Esophagus muscularis mucosa (tissue), 4 donors: ENCODE measurements around the gene DDX5. TPM values are rescaled to one million over a fixed set of nuclear protein-coding genes. Genes with fewer than 3 reads are reported as not detected.
"Not testable (repeated sequence)": the region's sequence is repeated elsewhere in the genome, so short reads cannot be mapped to it uniquely, and the experiment has no call there.

Experiments
- DNase-seq: peaks from one replicate; pipeline ENCODE4 v3.0.0-alpha.2; 2017; ENCODE audit errors: extremely low spot score
- H3K27ac ChIP-seq, 4 donors: fragments of 200-600 bp; sonication (generic); replicated peaks in 1 of 4; 1 replicate in 3 of 4; 2 replicates in 1 of 4; pipeline ENCODE4 v1.5.1; 2016 to 2019; ENCODE audit warnings: mild to moderate bottlenecking in 1 of 4
- H3K27me3 ChIP-seq, 4 donors: fragments of 200-600 bp; sonication (generic); one replicate each; pipeline versions ENCODE4 v1.5.1 to v1.6.0; 2016 to 2019
- H3K36me3 ChIP-seq, 4 donors: fragments of 200-600 bp; sonication (generic); one replicate each; pipeline ENCODE4 v1.5.1; 2016 to 2019
- H3K4me1 ChIP-seq, 4 donors: fragments of 200-600 bp; sonication (generic); one replicate each; pipeline ENCODE4 v1.5.1; 2016 to 2019
- H3K4me3 ChIP-seq, 4 donors: fragments of 200-600 bp; sonication (generic); 1 replicate in 2 of 4; 2 replicates in 2 of 4; pipeline ENCODE4 v1.5.1; 2016 to 2019; ENCODE audit warnings: mild to moderate bottlenecking in 4 of 4, moderate library complexity in 1 of 4
- H3K9me3 ChIP-seq, 4 donors: fragments of 200-600 bp; sonication (generic); 1 replicate in 3 of 4; 2 replicates in 1 of 4; pipeline ENCODE4 v1.5.1; 2016 to 2019
- EP300 ChIP-seq: sonication (generic); formaldehyde crosslinking; IDR thresholded peaks from one replicate; pipeline ENCODE4 v1.6.1; 2017; ENCODE audit warnings: antibody characterized with exemption
- POLR2A ChIP-seq: fragments of 450-650 bp; IDR thresholded peaks from one replicate; pipeline ENCODE4 v1.6.1; 2017; ENCODE audit warnings: antibody characterized with exemption, moderate library complexity, mild to moderate bottlenecking, low read depth
- POLR2AphosphoS5 ChIP-seq, 2 donors: sonication (generic); formaldehyde crosslinking; IDR thresholded peaks; one replicate each; pipeline ENCODE4 v1.6.1; 2017; ENCODE audit warnings: antibody characterized with exemption in 2 of 2
- WGBS: methylation state at CpG from one replicate; pipeline ENCODE4 v1.1.5; 2018; 5-methylcytosine and 5-hydroxymethylcytosine counted together
- intact Hi-C: fragments of 100-400 bp; cut with DNase I; formaldehyde crosslinking; loops from one replicate; pipeline ENCODE4 v1.15.1; 2023
- total RNA-seq, 4 donors: library from RNA; depleted of rRNA; stranded (reverse); fragments of >200 nt; gene quantifications; one replicate each; pipeline versions ENCODE4 v1.1.0 to v1.2.1, GENCODE V29; 2016
- TF ChIP-seq, protein P1 (sequence below), 3 experiments: fragments of 200-600 bp in 2 of 3; fragments of 450-650 bp in 1 of 3; sonication (generic) in 2 of 3; IDR thresholded peaks; one replicate each; pipeline ENCODE4 v1.5.1; 2017 to 2019; ENCODE audit warnings: antibody characterized with exemption in 3 of 3, mild to moderate bottlenecking in 2 of 3, moderate library complexity in 1 of 3

Gene DDX5
- total RNA-seq, 4 donors from 2014 or later, result 422 to 728 (median 528) TPM

- no peak for DNase-seq
- Histone ChIP-seq H3K36me3 (no peaks in the 10 kb centered on the region), H3K27me3 (no peaks in the 10 kb centered on the region), H3K9me3 (no peaks in the 10 kb centered on the region), H3K27ac (no peak overlapping the region), H3K4me3 (no peak overlapping the region), H3K4me1 (no peaks in the 10 kb centered on the region)
- 77% methylated on average over 9 of the region's 9 CpGs for WGBS
- TF ChIP-seq EP300, result no peak
- no peak for TF ChIP-seq POLR2AphosphoS5 (IDR thresholded peaks at IDR 0.05)
- TF ChIP-seq, protein P1, sequence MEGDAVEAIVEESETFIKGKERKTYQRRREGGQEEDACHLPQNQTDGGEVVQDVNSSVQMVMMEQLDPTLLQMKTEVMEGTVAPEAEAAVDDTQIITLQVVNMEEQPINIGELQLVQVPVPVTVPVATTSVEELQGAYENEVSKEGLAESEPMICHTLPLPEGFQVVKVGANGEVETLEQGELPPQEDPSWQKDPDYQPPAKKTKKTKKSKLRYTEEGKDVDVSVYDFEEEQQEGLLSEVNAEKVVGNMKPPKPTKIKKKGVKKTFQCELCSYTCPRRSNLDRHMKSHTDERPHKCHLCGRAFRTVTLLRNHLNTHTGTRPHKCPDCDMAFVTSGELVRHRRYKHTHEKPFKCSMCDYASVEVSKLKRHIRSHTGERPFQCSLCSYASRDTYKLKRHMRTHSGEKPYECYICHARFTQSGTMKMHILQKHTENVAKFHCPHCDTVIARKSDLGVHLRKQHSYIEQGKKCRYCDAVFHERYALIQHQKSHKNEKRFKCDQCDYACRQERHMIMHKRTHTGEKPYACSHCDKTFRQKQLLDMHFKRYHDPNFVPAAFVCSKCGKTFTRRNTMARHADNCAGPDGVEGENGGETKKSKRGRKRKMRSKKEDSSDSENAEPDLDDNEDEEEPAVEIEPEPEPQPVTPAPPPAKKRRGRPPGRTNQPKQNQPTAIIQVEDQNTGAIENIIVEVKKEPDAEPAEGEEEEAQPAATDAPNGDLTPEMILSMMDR (IDR thresholded peaks at IDR 0.05), result no peak
- TF ChIP-seq POLR2A, result no peak
- intact Hi-C loops, result no loop called here
Observed at GRCh38 chr17:64466019-64466735, 39.9 kb downstream of the DDX5 start.

DNA sequence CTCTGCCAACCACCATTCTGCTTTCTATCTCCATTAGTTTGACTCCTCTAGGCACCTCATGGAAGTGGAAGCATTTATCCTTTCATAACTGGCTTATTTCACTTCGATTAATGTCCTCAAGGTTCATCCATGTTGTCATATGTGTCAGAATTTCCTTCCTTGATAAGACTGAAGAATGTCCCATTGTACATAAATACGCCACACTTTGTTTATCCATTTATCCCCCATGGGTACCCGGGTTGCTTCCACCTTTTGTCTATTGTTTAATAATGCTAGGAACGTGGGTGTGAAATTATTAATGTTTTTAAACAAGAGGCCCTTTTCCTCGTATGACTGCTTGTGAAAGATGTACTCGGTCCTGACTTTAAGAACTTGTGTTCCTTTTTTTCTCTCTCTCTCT lies 44.3 kb downstream of the DDX5 start:
- 60% methylated on average over 6 of the region's 6 CpGs for WGBS
- H3K4me1 ChIP-seq, result peaks cover 0 to 5% (median 0%) of the 10 kb centered on the region in 4 donors
- H3K9me3 ChIP-seq, result no peaks in the 10 kb centered on the region
- no peaks in the 10 kb centered on the region for H3K27me3 ChIP-seq
- intact Hi-C loops, result no loop called here
- TF ChIP-seq POLR2AphosphoS5 (IDR thresholded peaks at IDR 0.05) (no peak), EP300 (no peak), POLR2A (no peak)
- TF ChIP-seq, protein P1 (IDR thresholded peaks at IDR 0.05), result no peak
- H3K4me3 ChIP-seq, result no peak overlapping the region
- DNase-seq, result no peak
- no peak overlapping the region for H3K27ac ChIP-seq
- H3K36me3 ChIP-seq, result no peaks in the 10 kb centered on the region

DNA sequence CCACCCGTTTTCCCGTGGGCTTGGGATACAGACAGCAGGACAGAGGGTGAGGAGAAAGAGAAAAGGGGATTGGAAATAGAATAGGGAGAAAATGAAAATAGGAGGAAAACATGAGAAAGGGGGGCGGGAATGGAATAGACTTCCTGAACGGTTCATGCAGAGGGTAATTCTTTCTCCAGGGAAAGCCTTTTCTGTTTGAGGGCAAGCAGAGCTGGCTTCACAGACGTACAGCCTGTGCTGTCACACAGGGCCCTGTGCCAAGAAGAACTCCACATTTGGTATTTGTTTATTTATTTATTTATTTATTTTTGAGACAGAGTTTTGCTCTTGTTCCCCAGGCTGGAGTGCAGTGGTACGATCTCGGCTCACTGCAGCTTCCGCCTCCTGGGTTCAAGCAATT lies 45.1 kb downstream of the DDX5 start:
- no peak for TF ChIP-seq POLR2A
- TF ChIP-seq, protein P1 (IDR thresholded peaks at IDR 0.05), result no peak
- no peak for TF ChIP-seq EP300
- no peak for TF ChIP-seq POLR2AphosphoS5 (IDR thresholded peaks at IDR 0.05)
- DNase-seq, result no peak

GRCh38 chr17:64459818-64460217 lies 46.3 kb downstream of the DDX5 start:
- H3K4me1 ChIP-seq, H3K4me3 ChIP-seq, H3K27ac ChIP-seq, DNase-seq, H3K27me3 ChIP-seq, H3K9me3 ChIP-seq, H3K36me3 ChIP-seq, intact Hi-C loops: not testable (repeated sequence)
- WGBS, result 96% methylated on average over 7 of the region's 7 CpGs

More for the DNA sequence above, 45.1 kb downstream of the DDX5 start:
- Histone ChIP-seq H3K4me1 (peaks cover 0 to 5% (median 0%) of the 10 kb centered on the region in 4 donors), H3K27me3 (no peaks in the 10 kb centered on the region), H3K27ac (no peak overlapping the region), H3K9me3 (no peaks in the 10 kb centered on the region), H3K4me3 (no peak overlapping the region), H3K36me3 (no peaks in the 10 kb centered on the region)
- intact Hi-C loops, result no loop called here
- WGBS, result 79% methylated on average over 8 of the region's 8 CpGs

GRCh38 chr17:64459284-64459747 lies 46.8 kb downstream of the DDX5 start:
- Histone ChIP-seq H3K4me3 (no peak overlapping the region), H3K27ac (no peak overlapping the region), H3K9me3 (no peaks in the 10 kb centered on the region), H3K27me3 (no peaks in the 10 kb centered on the region), H3K36me3 (no peaks in the 10 kb centered on the region), H3K4me1 (peaks cover 0 to 5% (median 0%) of the 10 kb centered on the region in 4 donors)
- intact Hi-C loops, result no loop called here
- TF ChIP-seq EP300 (no peak), POLR2A (no peak), POLR2AphosphoS5 (IDR thresholded peaks at IDR 0.05) (no peak)
- TF ChIP-seq, protein P1 (IDR thresholded peaks at IDR 0.05), result no peak
- 91% methylated on average over 6 of the region's 6 CpGs for WGBS
- no peak for DNase-seq
